K562 (cell line): Measurements from ENCODE around the gene ABCA1. TPM values are rescaled to one million over a fixed set of nuclear protein-coding genes. Genes with fewer than 3 reads are reported as not detected.

Source experiments
- ATAC-seq: fragments of 200-7000 bp; cut with Tn5 transposase; 3 replicates; pipeline ENCODE4 v1.9.1; 2020; ENCODE audit warnings: moderate library complexity
- BruUV-seq: library from RNA; stranded (reverse); fragments of 400-500 nt; replicated peaks from 2 replicates; lab custom pipeline; 2021; lab: Mats Ljungman, UMichigan
- CTCF ChIA-PET: fragments of 300-600 bp; formaldehyde crosslinking; extraction: SDS; loops from one replicate; lab custom pipeline; 2021; ENCODE audit warnings: low intra/inter-chr PET ratio; lab: Yijun Ruan, JAX
- POLR2A ChIA-PET: fragments of 300-600, 350-650 bp; sonication (Branson Sonifier 250); formaldehyde crosslinking; extraction: SDS; loops from one replicate; lab custom pipeline; 2021; ENCODE audit warnings: antibody characterized with exemption, inconsistent platforms; lab: Yijun Ruan, JAX
- DNase-seq, 4 experiments: peaks; one replicate each; pipeline versions ENCODE4 v3.0.0 to v3.0.0-alpha.2; 2011 to 2018; ENCODE audit warnings: low spot score in 3 of 4, mixed read lengths in 3 of 4; ENCODE audit errors: extremely low read depth in 1 of 4
- FAIRE-seq: peaks from 2 replicates; lab custom pipeline; 2011; peaks lifted over from hg19 to GRCh38; lab: Jason Lieb, UNC
- H2AFZ ChIP-seq: 2 replicates; pipeline ENCODE4 v1.6.0; 2011; ENCODE audit warnings: low read depth, low read length, control low read depth, inconsistent platforms
- H3K27ac ChIP-seq: fragments of 200-600 bp; 3 replicates; pipeline ENCODE4 v1.8.0; 2011; ENCODE audit warnings: low read depth, mild to moderate bottlenecking, control low read depth, inconsistent platforms, low read length, moderate library complexity, mixed read lengths; ENCODE audit errors: extremely low read depth
- H3K27me3 ChIP-seq, 2 experiments: fragments of 300-600 bp in 1 of 2; 2 replicates in 1 of 2; 3 replicates in 1 of 2; pipeline versions ENCODE4 v1.6.0 to v1.8.0; 2011; ENCODE audit warnings: inconsistent platforms in 2 of 2, low read length in 2 of 2, mild to moderate bottlenecking in 1 of 2, mixed read lengths in 1 of 2, moderate library complexity in 1 of 2; ENCODE audit not compliant: control insufficient read depth in 2 of 2, insufficient read depth in 2 of 2
- H3K36me3 ChIP-seq: fragments of 300-600 bp; 3 replicates; pipeline ENCODE4 v1.8.0; 2011; ENCODE audit warnings: mild to moderate bottlenecking, low read length, inconsistent platforms; ENCODE audit not compliant: control insufficient read depth, insufficient read depth
- H3K4me1 ChIP-seq, 2 experiments: fragments of 200-600 bp in 1 of 2; replicated peaks in 1 of 2; 2 replicates in 1 of 2; 3 replicates in 1 of 2; pipeline versions ENCODE4 v1.5.1 to v1.8.0; 2011; ENCODE audit warnings: inconsistent platforms in 2 of 2, low read length in 2 of 2, mild to moderate bottlenecking in 1 of 2, mixed read lengths in 1 of 2, moderate library complexity in 1 of 2; ENCODE audit not compliant: control insufficient read depth in 2 of 2, insufficient read depth in 2 of 2
- H3K4me2 ChIP-seq: 2 replicates; pipeline ENCODE4 v1.6.1; 2011; ENCODE audit warnings: low read length, control low read depth, inconsistent platforms, mixed read lengths; ENCODE audit not compliant: insufficient read depth
- H3K4me3 ChIP-seq: fragments of 200-600 bp; sonication (generic), shearing (Covaris generic); 2 replicates; pipeline ENCODE4 v1.5.1; 2016; ENCODE audit warnings: control low read depth, inconsistent platforms
- H3K79me2 ChIP-seq: fragments of 200-600 bp; 3 replicates; pipeline ENCODE4 v1.8.0; 2011; ENCODE audit warnings: low read length, inconsistent platforms; ENCODE audit not compliant: control insufficient read depth, insufficient read depth
- H3K9ac ChIP-seq, 2 experiments: 2 replicates each; pipeline versions ENCODE4 v1.6.0 to v1.6.1; 2011; ENCODE audit warnings: low read depth in 2 of 2, low read length in 2 of 2, control low read depth in 1 of 2, inconsistent platforms in 1 of 2, mild to moderate bottlenecking in 1 of 2, mixed read lengths in 1 of 2; ENCODE audit not compliant: insufficient read depth in 1 of 2
- H3K9me1 ChIP-seq: one replicate; pipeline ENCODE4 v1.6.0; 2011; ENCODE audit warnings: inconsistent platforms, mild to moderate bottlenecking, low read length, moderate library complexity; ENCODE audit not compliant: control insufficient read depth, insufficient read depth
- H3K9me3 ChIP-seq: replicated peaks from 2 replicates; pipeline ENCODE4 v1.5.1; 2011; ENCODE audit warnings: low read depth, low read length, inconsistent platforms; ENCODE audit not compliant: control insufficient read depth, insufficient read depth
- H4K20me1 ChIP-seq: replicated peaks from 2 replicates; pipeline ENCODE4 v1.6.1; 2011; ENCODE audit warnings: low read length, inconsistent platforms, mixed read lengths; ENCODE audit not compliant: control insufficient read depth, insufficient read depth
- C11orf30 ChIP-seq: fragments of 450-650 bp; IDR thresholded peaks from 2 replicates; pipeline ENCODE4 v1.6.1; 2016; ENCODE audit warnings: low read depth, mild to moderate bottlenecking
- CEBPG ChIP-seq, 3 experiments: fragments of 200-800 bp in 1 of 3; sonication (Bioruptor generic) in 1 of 3; sonication (generic) in 1 of 3; formaldehyde crosslinking in 1 of 3; IDR thresholded peaks in 2 of 3; conservative IDR thresholded peaks in 1 of 3; 2 replicates each; pipeline versions ENCODE4 v1.6.1 to v1.8.0; 2016 to 2022; ENCODE audit warnings: missing compliant biosample characterization in 2 of 3, missing genetic modification characterization in 2 of 3, mild to moderate bottlenecking in 1 of 3, missing genetic modification reagents in 1 of 3
- KDM2B ChIP-seq: fragments of 250-450 bp; sonication (Bioruptor Pico); IDR thresholded peaks from 2 replicates; pipeline ENCODE4 v1.8.0; 2021; ENCODE audit warnings: mild to moderate bottlenecking, moderate library complexity
- MXI1 ChIP-seq: IDR thresholded peaks from 2 replicates; pipeline ENCODE4 v1.6.1; 2011; ENCODE audit warnings: low read depth, mild to moderate bottlenecking, improper control_type of control experiment, low read length
- NR0B1 ChIP-seq: fragments of 450-650 bp; IDR thresholded peaks from one replicate; pipeline ENCODE4 v1.6.1; 2018; ENCODE audit warnings: mild to moderate bottlenecking, moderate library complexity; ENCODE audit not compliant: partially characterized antibody
- PATZ1 ChIP-seq: fragments of 250-450 bp; sonication (Bioruptor Pico); IDR thresholded peaks from 2 replicates; pipeline ENCODE4 v1.5.0; 2020; ENCODE audit warnings: mild to moderate bottlenecking, borderline replicate concordance
- TCFL5 ChIP-seq: fragments of 250-450 bp; sonication (Bioruptor Pico); conservative IDR thresholded peaks from 2 replicates; pipeline ENCODE4 v1.6.1; 2021; ENCODE audit warnings: mild to moderate bottlenecking, moderate library complexity, matching md5 sums
- ZNF609 ChIP-seq: sonication (generic); formaldehyde crosslinking; IDR thresholded peaks from 2 replicates; pipeline ENCODE4 v1.8.1; 2023; ENCODE audit warnings: missing genetic modification reagents, mild to moderate bottlenecking, borderline replicate concordance
- ZNF644 ChIP-seq: fragments of 200-800 bp; sonication (Bioruptor generic); IDR thresholded peaks from 2 replicates; pipeline ENCODE4 v1.6.1; 2016; ENCODE audit warnings: low read depth, missing genetic modification characterization, missing compliant biosample characterization
- WGBS: fragments of 100-300 bp; shearing (Covaris generic); methylation state at CpG from one replicate; pipeline ENCODE4 v1.1.6; 2016; ENCODE audit warnings: low coverage, mixed read lengths; ENCODE audit not compliant: insufficient coverage; ENCODE audit errors: missing lambda C conversion rate; 5-methylcytosine and 5-hydroxymethylcytosine counted together
- in situ Hi-C: fragments of 300-500 bp; cut with MboI; formaldehyde crosslinking; loops from 4 replicates; pipeline ENCODE4 v1.15.0; 2018; ENCODE audit warnings: inconsistent platforms, mixed read lengths
- intact Hi-C: fragments of 100-400 bp; cut with micrococcal nuclease; formaldehyde crosslinking; loops from 2 replicates; pipeline ENCODE4 v1.14.2; 2022
- polyA plus RNA-seq, 8 experiments: library from polyadenylated mRNA; depleted of rRNA in 4 of 8; stranded (reverse) in 5 of 8; unstranded in 3 of 8; fragments of >200 nt; fragmentation: Nextera tagmentation in 2 of 8; fragmentation: Illumina TruSeq in 1 of 8; extraction: Ambion mirVana in 2 of 8; extraction: Trizol in 1 of 8; gene quantifications; 2 replicates each; pipeline versions ENCODE4 v1.2.1 to v1.2.3, GENCODE V29; 2011 to 2014; ENCODE audit warnings: inconsistent platforms in 1 of 8, missing spikeins in 1 of 8
- total RNA-seq, 7 experiments: library from RNA; depleted of rRNA in 6 of 7; stranded (reverse); fragments of >200 nt in 6 of 7; fragmentation: Illumina TruSeq in 2 of 7; extraction: Trizol in 2 of 7; gene quantifications; 2 replicates each; pipeline versions ENCODE4 v1.2.1 to v1.2.3, GENCODE V29; 2011 to 2021; ENCODE audit warnings: low replicate concordance in 1 of 7

ABCA1 gene
- total and polyA plus RNA-seq, 9 of the 15 experiments (the other 6 are each of a cell fraction or from before 2014, with no cell fraction given) = under 0.01 to 0.18 (median 0.02) TPM; not detected in 5

GRCh38 chr9:104927216-104927911, 591 bp downstream of the ABCA1 start (continued):
- TF ChIP-seq ZNF644 (tag) = no peak

GRCh38 chr9:104923740-104924139, 4.2 kb downstream of the ABCA1 start:
- POLR2A ChIA-PET = no interaction called here
- Histone ChIP-seq H3K9ac (no peak overlapping the region), H2AFZ (no peak overlapping the region), H3K79me2 (no peaks in the 10 kb centered on the region), H3K9me3 (no peaks in the 10 kb centered on the region), H4K20me1 (no peaks in the 10 kb centered on the region), H3K36me3 (no peaks in the 10 kb centered on the region), H3K4me1 (peaks cover 0 to 16% of the 10 kb centered on the region in 2 experiments; a peak in 2 of 5 replicates), H3K27ac (no peak overlapping the region), H3K27me3 (peaks cover 5 to 37% of the 10 kb centered on the region in 2 experiments; a peak in 4 of 5 replicates), H3K4me2 (no peak overlapping the region), H3K9me1 (no peaks in the 10 kb centered on the region), H3K4me3 (no peak overlapping the region)
- CTCF ChIA-PET = no interaction called here
- 7% methylated on average over 4 of the region's 4 CpGs for WGBS
- no TSS peak for BruUV-seq
- TF ChIP-seq MXI1 (no peak), KDM2B (CRISPR knock-in tag) (no peak), C11orf30 (no peak), PATZ1 (CRISPR knock-in tag) (no peak), NR0B1 (no peak), TCFL5 (CRISPR knock-in tag) (no peak), ZNF609 (no peak), CEBPG (CRISPR knock-in tag; IDR thresholded peaks at IDR 0.05) (no peak), CEBPG (tag; conservative IDR thresholded peaks at IDR 0.05 in 1 of 2, IDR thresholded peaks at IDR 0.05 in 1 of 2) (no peak)
- intact Hi-C loops = no loop called here
- no peak for ATAC-seq
- no peak for FAIRE-seq
- in situ Hi-C loops = no loop called here
- DNase-seq = no peak
